Gastroesophageal sphincter (tissue), 3 donors: ENCODE results near the gene PEMT.

ENCODE experiments used
- EP300 ChIP-seq: sonication (generic); formaldehyde crosslinking; IDR thresholded peaks from one replicate; pipeline ENCODE4 v1.6.1; 2017; ENCODE audit warnings: antibody characterized with exemption, mild to moderate bottlenecking
- POLR2A ChIP-seq, 2 donors: fragments of 450-650 bp; IDR thresholded peaks; one replicate each; pipeline ENCODE4 v1.6.1; 2017; ENCODE audit warnings: antibody characterized with exemption in 2 of 2, mild to moderate bottlenecking in 2 of 2, moderate library complexity in 1 of 2
- POLR2AphosphoS5 ChIP-seq: sonication (generic); formaldehyde crosslinking; IDR thresholded peaks from one replicate; pipeline ENCODE4 v1.6.1; 2017; ENCODE audit warnings: antibody characterized with exemption
- TF ChIP-seq, protein P1 (sequence below), 4 experiments: fragments of 200-600 bp in 2 of 4; fragments of 450-650 bp in 2 of 4; sonication (generic) in 1 of 4; IDR thresholded peaks; one replicate each; pipeline ENCODE4 v1.5.1; 2017 to 2019; ENCODE audit warnings: antibody characterized with exemption in 4 of 4, mild to moderate bottlenecking in 2 of 4, moderate library complexity in 2 of 4

DNA sequence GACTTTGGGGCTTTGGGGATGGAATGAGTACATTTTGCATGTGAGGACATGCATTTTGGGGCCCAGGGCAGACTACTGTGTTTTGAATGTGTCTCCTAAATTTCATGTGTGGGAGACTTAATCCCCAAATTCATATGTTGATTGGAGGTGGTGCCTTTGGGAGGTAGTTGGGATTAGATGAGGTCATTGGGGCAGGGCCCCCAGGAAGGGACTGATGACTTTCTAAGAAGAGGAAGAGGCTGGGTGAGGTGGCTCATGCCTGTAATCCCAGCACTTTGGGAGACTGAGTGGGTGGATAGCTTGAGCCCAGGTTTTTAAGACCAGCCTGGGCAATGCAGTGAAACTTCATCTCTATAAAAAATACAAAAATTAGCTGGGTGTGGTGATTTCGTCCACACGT is 47.0 kb upstream of the PEMT start:
- TF ChIP-seq, protein P1, sequence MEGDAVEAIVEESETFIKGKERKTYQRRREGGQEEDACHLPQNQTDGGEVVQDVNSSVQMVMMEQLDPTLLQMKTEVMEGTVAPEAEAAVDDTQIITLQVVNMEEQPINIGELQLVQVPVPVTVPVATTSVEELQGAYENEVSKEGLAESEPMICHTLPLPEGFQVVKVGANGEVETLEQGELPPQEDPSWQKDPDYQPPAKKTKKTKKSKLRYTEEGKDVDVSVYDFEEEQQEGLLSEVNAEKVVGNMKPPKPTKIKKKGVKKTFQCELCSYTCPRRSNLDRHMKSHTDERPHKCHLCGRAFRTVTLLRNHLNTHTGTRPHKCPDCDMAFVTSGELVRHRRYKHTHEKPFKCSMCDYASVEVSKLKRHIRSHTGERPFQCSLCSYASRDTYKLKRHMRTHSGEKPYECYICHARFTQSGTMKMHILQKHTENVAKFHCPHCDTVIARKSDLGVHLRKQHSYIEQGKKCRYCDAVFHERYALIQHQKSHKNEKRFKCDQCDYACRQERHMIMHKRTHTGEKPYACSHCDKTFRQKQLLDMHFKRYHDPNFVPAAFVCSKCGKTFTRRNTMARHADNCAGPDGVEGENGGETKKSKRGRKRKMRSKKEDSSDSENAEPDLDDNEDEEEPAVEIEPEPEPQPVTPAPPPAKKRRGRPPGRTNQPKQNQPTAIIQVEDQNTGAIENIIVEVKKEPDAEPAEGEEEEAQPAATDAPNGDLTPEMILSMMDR (IDR thresholded peaks at IDR 0.05) = no peak
- TF ChIP-seq POLR2AphosphoS5 (no peak), POLR2A (IDR thresholded peaks at IDR 0.05) (no peak), EP300 (no peak)
